ENCODE data around the gene DOK3. TPM values are rescaled to one million over a fixed set of nuclear protein-coding genes. Genes with fewer than 3 reads are reported as not detected.

The DOK3 gene
- total RNA-seq, 1 experiment from 2014 or later: 16.4 TPM

DNA sequence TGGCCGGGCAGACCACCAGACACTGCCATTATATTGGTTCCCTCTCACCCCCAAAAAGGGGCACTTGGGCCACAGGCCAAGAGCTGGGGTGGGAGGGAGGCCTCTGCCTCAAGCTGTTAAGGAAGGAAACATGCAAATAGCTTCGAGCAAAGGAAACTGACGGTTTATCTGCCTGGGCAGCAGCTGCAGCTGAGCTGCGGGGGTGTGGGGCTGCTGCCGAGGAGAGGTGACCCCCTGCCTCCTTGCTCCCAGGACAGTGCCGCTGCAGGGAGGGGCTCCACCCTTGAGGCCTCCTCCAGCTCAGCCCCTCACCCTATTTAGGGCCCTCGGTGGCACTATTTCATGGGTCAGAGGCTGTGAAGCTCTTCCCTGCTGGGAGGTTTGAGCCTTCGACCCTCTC is 789 bp downstream of the DOK3 start:
- Mint-ChIP-seq H3K4me1 (peaks cover 18 to 20% of the 10 kb centered on the region in 2 experiments), H3K36me3 (ENCODE audit: insufficient read depth in 1 of 3, low read depth in 3 of 3) (peaks cover 27 to 54% (median 45%) of the 10 kb centered on the region in 3 experiments)
- WGBS (ENCODE audit: extremely low coverage, insufficient read length, low lambda C conversion rate): no CpG with 5 or more reads among the region's 8 CpGs

More for the DNA sequence above, 789 bp downstream of the DOK3 start:
- Histone ChIP-seq H4K91ac (ENCODE audit: insufficient read length, low read depth, low read length) (no peak overlapping the region), H2AFZ (ENCODE audit: low read length) (no peak overlapping the region), H3K9me3 (ENCODE audit: control insufficient read depth, low read depth, low read length) (no peaks in the 10 kb centered on the region), H4K20me1 (ENCODE audit: control insufficient read depth, insufficient read depth, insufficient read length) (no peaks in the 10 kb centered on the region), H3K4me2 (ENCODE audit: insufficient read depth, insufficient read length, low read length) (no peak overlapping the region), H3K79me1 (ENCODE audit: insufficient read depth, low read depth, low read length, poor library complexity, severe bottlenecking) (no peaks in the 10 kb centered on the region), H3K27ac (ENCODE audit: insufficient read length, low read depth, low read length) (no peak overlapping the region), H3K23ac (ENCODE audit: insufficient read length, low read depth, low read length) (no peak overlapping the region), H2BK5ac (ENCODE audit: insufficient read length, low read length) (no peak overlapping the region), H3K9ac (ENCODE audit: extremely low read depth, insufficient read length, low read length) (no peak overlapping the region), H3K14ac (ENCODE audit: insufficient read depth, low read length) (no peak overlapping the region), H3K4ac (ENCODE audit: low read depth, low read length) (no peak overlapping the region), H2BK15ac (ENCODE audit: low read depth, low read length) (no peak overlapping the region), H3K27me3 (ENCODE audit: insufficient read depth, low read length) (no peaks in the 10 kb centered on the region), H2AK5ac (ENCODE audit: insufficient read length, low read length) (no peak overlapping the region), H3K79me2 (ENCODE audit: insufficient read depth, low read length) (no peaks in the 10 kb centered on the region), H2BK120ac (ENCODE audit: low read depth, low read length, poor library complexity, severe bottlenecking) (no peak overlapping the region), H3K56ac (ENCODE audit: insufficient read length, low read depth, low read length) (no peak overlapping the region), H3K23me2 (ENCODE audit: insufficient read length, low read depth, low read length, poor library complexity, severe bottlenecking) (no peaks in the 10 kb centered on the region), H3T11ph (ENCODE audit: low read length) (no peak overlapping the region), H3K18ac (ENCODE audit: insufficient read length, low read depth, low read length) (no peak overlapping the region), H2BK20ac (ENCODE audit: low read depth, low read length, poor library complexity, severe bottlenecking) (no peak overlapping the region), H3K4me1 (ENCODE audit: insufficient read depth, low read length) (no peaks in the 10 kb centered on the region; the same call in 1 of the 2 replicates), H4K8ac (replicated peaks; ENCODE audit: insufficient read length, low read depth, low read length) (no peak overlapping the region), H4K5ac (ENCODE audit: insufficient read length, low read depth, low read length) (no peak overlapping the region), H2BK12ac (ENCODE audit: insufficient read length, low read depth, low read length) (no peak overlapping the region)
- no peak for DNase-seq
- Mint-ChIP-seq H3K27me3 (ENCODE audit: low read depth) (no peaks in the 10 kb centered on the region; the same call in 1 of the 2 replicates), H3K4me3 (no peak overlapping the region), H3K9me3 (no peaks in the 10 kb centered on the region), H3K27ac (peak overlapping the region; percentile 36 to 90 (median 53); a peak in 2 of 7 replicates)
- TF ChIP-seq CTCF (conservative IDR thresholded peaks at IDR 0.05): no peak
